PC-9 (cell line): ENCODE measurements around the gene LRRC34. TPM values are rescaled to one million over a fixed set of nuclear protein-coding genes. Genes with fewer than 3 reads are reported as not detected.

Experiments used
- BruUV-seq: library from RNA; stranded (reverse); fragments of 400-500 nt; replicated peaks from 2 replicates; lab custom pipeline; 2021; lab: Mats Ljungman, UMichigan
- CTCF ChIA-PET: fragments of 300-600 bp; sonication (Branson Sonifier 250); formaldehyde crosslinking; loops from one replicate; lab custom pipeline; 2022; ENCODE audit warnings: antibody characterized with exemption; lab: Charles Lee
- POLR2A ChIA-PET: fragments of 300-600 bp; sonication (Branson Sonifier 250); formaldehyde crosslinking; loops from one replicate; lab custom pipeline; 2022; ENCODE audit warnings: antibody characterized with exemption; ENCODE audit not compliant: unreplicated experiment; lab: Charles Lee
- DNase-seq, 2 experiments: peaks; one replicate each; pipeline versions ENCODE4 v3.0.0 to v3.0.0-alpha.2; 2015 to 2022; ENCODE audit warnings: mixed read lengths in 1 of 2
- H2AFZ ChIP-seq: fragments of 200-600 bp; sonication (generic); 2 replicates; pipeline ENCODE4 v1.8.1; 2017; ENCODE audit warnings: antibody characterized with exemption
- H3F3A ChIP-seq: fragments of 200-600 bp; sonication (generic); 2 replicates; pipeline ENCODE4 v1.8.1; 2017; ENCODE audit warnings: antibody characterized with exemption, mild to moderate bottlenecking, low read depth; ENCODE audit not compliant: insufficient read depth
- H3K27ac ChIP-seq: fragments of 200-600 bp; sonication (generic); 2 replicates; pipeline ENCODE4 v1.6.1; 2016; ENCODE audit warnings: mixed run types
- H3K27me3 ChIP-seq: fragments of 200-600 bp; sonication (generic); 2 replicates; pipeline ENCODE4 v1.6.1; 2016; ENCODE audit warnings: low read depth, mixed run types; ENCODE audit not compliant: insufficient read depth
- H3K36me3 ChIP-seq: fragments of 200-600 bp; sonication (generic); 2 replicates; pipeline ENCODE4 v1.6.1; 2016; ENCODE audit warnings: low read depth, mixed run types
- H3K4me1 ChIP-seq: fragments of 200-600 bp; sonication (generic); replicated peaks from 2 replicates; pipeline ENCODE4 v1.6.1; 2016; ENCODE audit warnings: mixed run types; ENCODE audit not compliant: insufficient read depth
- H3K4me2 ChIP-seq: fragments of 200-600 bp; sonication (generic); 2 replicates; pipeline ENCODE4 v1.6.1; 2017; ENCODE audit warnings: mixed run types
- H3K4me3 ChIP-seq: fragments of 200-600 bp; sonication (generic); 2 replicates; pipeline ENCODE4 v1.6.1; 2016; ENCODE audit warnings: mixed run types
- H3K79me2 ChIP-seq: fragments of 200-600 bp; sonication (generic); 2 replicates; pipeline ENCODE4 v1.6.1; 2017; ENCODE audit warnings: low read depth, mixed run types
- H3K9me2 ChIP-seq: fragments of 200-600 bp; sonication (generic); 2 replicates; pipeline ENCODE4 v1.8.1; 2017; ENCODE audit warnings: mild to moderate bottlenecking; ENCODE audit not compliant: insufficient read depth
- H3K9me3 ChIP-seq: fragments of 200-600 bp; sonication (generic); 2 replicates; pipeline ENCODE4 v1.8.1; 2016; ENCODE audit warnings: low read depth; ENCODE audit not compliant: insufficient read depth
- H4K20me1 ChIP-seq: fragments of 200-600 bp; sonication (generic); 2 replicates; pipeline ENCODE4 v1.8.1; 2017; ENCODE audit not compliant: insufficient read depth
- CTCF ChIP-seq: fragments of 200-600 bp; sonication (generic); conservative IDR thresholded peaks from 2 replicates; pipeline ENCODE4 v1.6.1; 2017; ENCODE audit warnings: mixed run types, antibody characterized with exemption, mild to moderate bottlenecking, moderate library complexity
- EZH2 ChIP-seq: fragments of 200-600 bp; sonication (generic); IDR thresholded peaks from 2 replicates; pipeline ENCODE4 v1.8.0; 2017; ENCODE audit warnings: antibody characterized with exemption, low read depth
- intact Hi-C: fragments of 100-400 bp; cut with micrococcal nuclease; formaldehyde crosslinking; loops from one replicate; pipeline ENCODE4 v1.10.0; 2022; ENCODE audit not compliant: unreplicated experiment
- total RNA-seq: library from RNA; stranded (reverse); gene quantifications from 2 replicates; pipeline ENCODE4 v1.2.3, GENCODE V29; 2021

LRRC34 gene
- total RNA-seq, 1 experiment from 2014 or later = 10.3 TPM

GRCh38 chr3:169855514-169855913 is 42.8 kb upstream of the LRRC34 start:
- Histone ChIP-seq H3K27me3 (no peaks in the 10 kb centered on the region), H4K20me1 (no peaks in the 10 kb centered on the region), H3K36me3 (no peaks in the 10 kb centered on the region), H3K79me2 (no peaks in the 10 kb centered on the region), H3K4me2 (no peak overlapping the region), H3K9me2 (peaks cover 6% of the 10 kb centered on the region; the same call in 1 of the 2 replicates), H3K4me1 (no peaks in the 10 kb centered on the region), H3F3A (no peaks in the 10 kb centered on the region), H2AFZ (no peak overlapping the region), H3K4me3 (no peak overlapping the region), H3K27ac (no peak overlapping the region), H3K9me3 (no peaks in the 10 kb centered on the region)
- no peak for DNase-seq
- no TSS peak for BruUV-seq
- intact Hi-C loops = no loop called here
- ChIA-PET CTCF (no interaction called here), POLR2A (no interaction called here)
- TF ChIP-seq CTCF = no peak
- TF ChIP-seq EZH2 = no peak

GRCh38 chr3:169850618-169851017 is 37.9 kb upstream of the LRRC34 start:
- no peaks in the 10 kb centered on the region for H3K79me2 ChIP-seq
- DNase-seq = no peak
- ChIA-PET POLR2A (no interaction called here), CTCF (no interaction called here)
- no TSS peak for BruUV-seq
- no peak overlapping the region for H3K4me3 ChIP-seq
- H3K27me3 ChIP-seq = no peaks in the 10 kb centered on the region
- peaks cover 6% of the 10 kb centered on the region; the same call in 1 of the 2 replicates for H3K9me2 ChIP-seq
- H3K27ac ChIP-seq = no peak overlapping the region
- no peaks in the 10 kb centered on the region for H4K20me1 ChIP-seq
- H3K4me1 ChIP-seq = no peaks in the 10 kb centered on the region
- H3K36me3 ChIP-seq = no peaks in the 10 kb centered on the region
- intact Hi-C loops = no loop called here
- no peak overlapping the region for H3K4me2 ChIP-seq
- TF ChIP-seq EZH2 (no peak), CTCF (no peak)
- no peak overlapping the region for H2AFZ ChIP-seq
- no peaks in the 10 kb centered on the region for H3F3A ChIP-seq
- no peaks in the 10 kb centered on the region for H3K9me3 ChIP-seq

DNA sequence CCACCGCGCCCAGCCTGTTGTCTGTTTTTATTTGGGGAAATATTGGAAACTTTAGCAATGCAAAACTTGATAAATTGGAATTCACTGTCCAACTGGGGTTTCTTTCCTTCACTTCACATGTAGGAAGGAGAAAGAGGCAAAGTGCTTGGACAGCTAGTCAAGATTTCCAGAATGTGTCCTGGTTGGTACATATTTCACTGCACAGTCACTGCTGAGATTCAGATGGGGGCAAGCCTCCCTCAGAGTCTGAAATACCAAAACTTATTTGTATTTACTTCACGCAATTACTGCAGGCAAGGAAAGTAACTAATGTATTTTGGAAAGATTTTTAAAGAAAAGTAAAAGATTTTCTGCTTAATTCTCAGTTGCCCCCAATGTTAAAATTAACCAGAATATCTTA is 36.0 kb upstream of the LRRC34 start:
- Histone ChIP-seq H3K36me3 (no peaks in the 10 kb centered on the region), H3K9me3 (no peaks in the 10 kb centered on the region), H3K27me3 (no peaks in the 10 kb centered on the region), H3K4me2 (no peak overlapping the region), H3K27ac (no peak overlapping the region), H3K79me2 (no peaks in the 10 kb centered on the region), H3K9me2 (0 out of 2 replicates have a peak, but pooled peaks cover 1% of the 10 kb centered on the region), H3K4me3 (no peak overlapping the region), H2AFZ (no peak overlapping the region), H3F3A (no peaks in the 10 kb centered on the region), H4K20me1 (no peaks in the 10 kb centered on the region), H3K4me1 (no peaks in the 10 kb centered on the region)
- CTCF ChIA-PET = no interaction called here
- POLR2A ChIA-PET = no interaction called here
- DNase-seq = no peak
- TF ChIP-seq EZH2 (no peak), CTCF (no peak)
- no TSS peak for BruUV-seq
- intact Hi-C loops = no loop called here
